ENCODE data around the gene NUP214. TPM values are rescaled to one million over a fixed set of nuclear protein-coding genes. Genes with fewer than 3 reads are reported as not detected.

NUP214 gene
- total RNA-seq, 2 experiments from 2014 or later: 40.2 to 41.1 TPM

GRCh38 chr9:131282688-131283422, 157.5 kb downstream of the NUP214 start:
- H3K27ac Mint-ChIP-seq: no peak overlapping the region
- intact Hi-C loops (cut with micrococcal nuclease): no loop called here
- H3K27me3 Mint-ChIP-seq (ENCODE audit: low read depth): peaks cover 4% of the 10 kb centered on the region
- H3K4me1 Mint-ChIP-seq (ENCODE audit: low read depth): peaks cover 20% of the 10 kb centered on the region
- CTCF ChIA-PET: no interaction called here
- DNase-seq: no peak
- no peaks in the 10 kb centered on the region for H3K9me3 Mint-ChIP-seq
- no peaks in the 10 kb centered on the region for H3K36me3 Mint-ChIP-seq (ENCODE audit: low read depth)
- no peak overlapping the region for H3K4me3 Mint-ChIP-seq

Other genes starting within 250 kb of the NUP214 start
- not detected for gene QRFP, start 228.8 kb upstream of the NUP214 start, total RNA-seq
- not detected for gene FIBCD1, start 186.3 kb upstream of the NUP214 start, total RNA-seq
- under 1 TPM; 0.69 to 0.98 TPM for gene LAMC3, start 116.4 kb upstream of the NUP214 start, total RNA-seq
- 1 to 10 TPM; 1.4 to 1.8 TPM for gene AIF1L, start 29.1 kb upstream of the NUP214 start, total RNA-seq
- gene FAM78A, start 150.9 kb downstream of the NUP214 start, total RNA-seq: 10 to 100 TPM; 24.1 to 24.7 TPM
- under 1 TPM; 0.25 to 0.26 TPM for gene PLPP7, start 164.1 kb downstream of the NUP214 start, total RNA-seq

Measured in activated naive CD4-positive, alpha-beta T cell treated with anti-CD3 and anti-CD28 coated beads for 36 hours (primary cell).